Activated B cell treated with CpG ODN at 0.5 μM for 24 hours (primary cell): Measurements from ENCODE around the gene KRT79. TPM values are rescaled to one million over a fixed set of nuclear protein-coding genes. Genes with fewer than 3 reads are reported as not detected.
A peak's percentile ranks its signal among the peaks of the same experiment; 100 is the strongest.
"Not testable (repeated sequence)": the region's sequence is repeated elsewhere in the genome, so short reads cannot be mapped to it uniquely, and the experiment has no call there.

Experiments used
- ATAC-seq: fragments of 200-7000 bp; cut with Tn5 transposase; one replicate; pipeline ENCODE4 v1.10.0; 2021; ENCODE audit warnings: low read depth, mild to moderate bottlenecking, moderate library complexity
- CTCF ChIA-PET: fragments of 350-600 bp; sonication (Branson Sonifier 250); formaldehyde crosslinking; loops from one replicate; lab custom pipeline; 2021; ENCODE audit warnings: antibody characterized with exemption; lab: Charles Lee
- POLR2A ChIA-PET: fragments of 350-600 bp; sonication (Branson Sonifier 250); formaldehyde crosslinking; loops from one replicate; lab custom pipeline; 2021; ENCODE audit warnings: antibody characterized with exemption; lab: Charles Lee
- DNase-seq: peaks from one replicate; pipeline ENCODE4 v3.0.0; 2022
- H3K27ac Mint-ChIP-seq: one replicate; pipeline ENCODE4 v1.8.0; 2020; ENCODE audit warnings: mixed read lengths
- H3K27me3 Mint-ChIP-seq: one replicate; pipeline ENCODE4 v1.8.0; 2021; ENCODE audit warnings: mixed read lengths
- H3K36me3 Mint-ChIP-seq: one replicate; pipeline ENCODE4 v1.8.0; 2021; ENCODE audit warnings: low read depth, mixed read lengths
- H3K4me1 Mint-ChIP-seq: one replicate; pipeline ENCODE4 v1.8.0; 2021; ENCODE audit warnings: mixed read lengths
- H3K4me3 Mint-ChIP-seq: one replicate; pipeline ENCODE4 v1.8.0; 2020; ENCODE audit warnings: mild to moderate bottlenecking, mixed read lengths
- H3K9me3 Mint-ChIP-seq: one replicate; pipeline ENCODE4 v1.8.0; 2020; ENCODE audit warnings: mixed read lengths
- intact Hi-C: fragments of 100-400 bp; cut with micrococcal nuclease; formaldehyde crosslinking; loops from one replicate; pipeline ENCODE4 v1.15.1; 2024
- total RNA-seq: library from RNA; stranded (reverse); gene quantifications from 2 replicates; pipeline ENCODE4 v1.2.3, GENCODE V29; 2022
- TF ChIP-seq, protein P1 (sequence below): fragments of 200-600 bp; IDR thresholded peaks from one replicate; pipeline ENCODE4 v1.8.0; 2022; ENCODE audit warnings: antibody characterized with exemption, mild to moderate bottlenecking

KRT79 gene
- not detected in 2 replicates for total RNA-seq

DNA sequence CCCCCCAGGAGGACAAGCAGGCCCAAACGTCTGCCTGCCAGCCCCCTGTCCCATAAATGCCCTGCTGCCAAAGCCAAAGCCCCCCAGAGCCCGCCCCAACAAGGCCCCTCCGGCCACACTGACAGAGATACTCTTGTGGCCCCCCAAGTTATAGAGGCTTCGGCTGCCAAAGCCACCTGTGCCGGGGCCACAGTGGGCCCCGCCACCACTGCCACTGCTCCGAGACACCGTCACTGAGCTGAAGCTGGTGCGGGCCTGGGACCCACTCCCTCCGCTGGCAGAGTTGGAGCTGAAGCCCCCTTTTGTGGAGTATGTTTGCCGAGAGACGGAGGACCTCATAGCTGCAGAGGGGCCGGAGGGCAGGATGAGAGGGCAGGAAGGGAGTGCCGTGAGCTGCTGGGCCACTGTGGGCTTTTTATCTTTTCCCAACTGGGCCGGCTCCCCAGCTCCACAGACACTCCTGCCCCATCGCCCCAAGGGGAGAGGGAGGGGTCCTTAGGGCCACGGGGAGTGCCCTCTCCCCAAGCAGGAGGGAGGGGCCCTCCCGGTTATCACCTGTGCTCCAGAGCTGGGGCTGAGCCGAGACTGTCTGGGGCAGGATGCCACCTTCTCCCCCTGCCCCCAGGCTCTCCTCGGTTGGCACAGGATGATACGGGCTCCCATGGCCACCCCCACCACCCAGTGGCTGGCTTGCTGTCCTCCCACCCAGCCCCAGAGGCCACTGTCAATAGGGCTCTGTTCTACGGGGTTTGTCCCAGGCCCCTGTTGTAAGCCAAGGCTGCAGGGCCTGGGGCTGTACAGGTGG is at the start of gene KRT79:
KRT79 (minus strand) TSS at position 390 of the 805 bp plus-strand sequence; CDS start at position 339, 51 bp downstream.
- H3K4me3 Mint-ChIP-seq, result no peak within 1 kb of the TSS
- no peaks in the 10 kb centered on the region for H3K36me3 Mint-ChIP-seq
- TF ChIP-seq, protein P1, sequence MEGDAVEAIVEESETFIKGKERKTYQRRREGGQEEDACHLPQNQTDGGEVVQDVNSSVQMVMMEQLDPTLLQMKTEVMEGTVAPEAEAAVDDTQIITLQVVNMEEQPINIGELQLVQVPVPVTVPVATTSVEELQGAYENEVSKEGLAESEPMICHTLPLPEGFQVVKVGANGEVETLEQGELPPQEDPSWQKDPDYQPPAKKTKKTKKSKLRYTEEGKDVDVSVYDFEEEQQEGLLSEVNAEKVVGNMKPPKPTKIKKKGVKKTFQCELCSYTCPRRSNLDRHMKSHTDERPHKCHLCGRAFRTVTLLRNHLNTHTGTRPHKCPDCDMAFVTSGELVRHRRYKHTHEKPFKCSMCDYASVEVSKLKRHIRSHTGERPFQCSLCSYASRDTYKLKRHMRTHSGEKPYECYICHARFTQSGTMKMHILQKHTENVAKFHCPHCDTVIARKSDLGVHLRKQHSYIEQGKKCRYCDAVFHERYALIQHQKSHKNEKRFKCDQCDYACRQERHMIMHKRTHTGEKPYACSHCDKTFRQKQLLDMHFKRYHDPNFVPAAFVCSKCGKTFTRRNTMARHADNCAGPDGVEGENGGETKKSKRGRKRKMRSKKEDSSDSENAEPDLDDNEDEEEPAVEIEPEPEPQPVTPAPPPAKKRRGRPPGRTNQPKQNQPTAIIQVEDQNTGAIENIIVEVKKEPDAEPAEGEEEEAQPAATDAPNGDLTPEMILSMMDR, result no peak
- H3K9me3 Mint-ChIP-seq, result no peaks in the 10 kb centered on the region
- CTCF ChIA-PET, result no interaction called here
- POLR2A ChIA-PET, result no interaction called here
- no peak for ATAC-seq
- intact Hi-C loops, result no loop called here
- H3K4me1 Mint-ChIP-seq, result no peaks in the 10 kb centered on the region
- peaks cover 23% of the 10 kb centered on the region for H3K27me3 Mint-ChIP-seq
- no peak within 1 kb of the TSS for H3K27ac Mint-ChIP-seq
- DNase-seq, result no peak

DNA sequence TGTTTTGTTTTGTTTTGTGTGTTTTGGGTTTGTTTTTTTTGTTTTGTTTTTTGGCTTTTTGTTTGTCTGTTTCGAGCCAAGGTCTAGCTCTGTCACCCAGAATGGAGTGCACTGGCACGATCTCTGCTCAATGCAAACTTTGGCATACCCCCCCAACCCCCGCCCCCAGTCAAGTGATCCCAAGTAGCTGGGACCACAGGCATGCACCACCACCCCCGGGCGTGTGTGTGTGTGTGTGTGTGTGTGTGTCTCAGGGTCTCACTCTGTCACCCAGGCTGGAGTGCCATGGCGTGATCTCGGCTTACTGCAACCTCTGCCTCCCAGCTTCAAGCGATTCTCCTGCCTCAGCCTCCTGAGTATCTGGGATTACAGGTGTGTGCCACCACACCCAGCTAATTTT is 46.4 kb upstream of the KRT79 start:
- ATAC-seq, H3K4me3 Mint-ChIP-seq, intact Hi-C loops, DNase-seq, H3K9me3 Mint-ChIP-seq, POLR2A ChIA-PET, H3K4me1 Mint-ChIP-seq, H3K27ac Mint-ChIP-seq, H3K36me3 Mint-ChIP-seq: not testable (repeated sequence)
- peaks cover 18% of the 10 kb centered on the region for H3K27me3 Mint-ChIP-seq
- CTCF ChIA-PET, result interaction anchor here (1.3 to 7.2 kb wide), 9 partner anchors 10 to 508 kb away, joined by 3 to 154 read pairs (median 6); no protein-coding TSS in a partner anchor

DNA sequence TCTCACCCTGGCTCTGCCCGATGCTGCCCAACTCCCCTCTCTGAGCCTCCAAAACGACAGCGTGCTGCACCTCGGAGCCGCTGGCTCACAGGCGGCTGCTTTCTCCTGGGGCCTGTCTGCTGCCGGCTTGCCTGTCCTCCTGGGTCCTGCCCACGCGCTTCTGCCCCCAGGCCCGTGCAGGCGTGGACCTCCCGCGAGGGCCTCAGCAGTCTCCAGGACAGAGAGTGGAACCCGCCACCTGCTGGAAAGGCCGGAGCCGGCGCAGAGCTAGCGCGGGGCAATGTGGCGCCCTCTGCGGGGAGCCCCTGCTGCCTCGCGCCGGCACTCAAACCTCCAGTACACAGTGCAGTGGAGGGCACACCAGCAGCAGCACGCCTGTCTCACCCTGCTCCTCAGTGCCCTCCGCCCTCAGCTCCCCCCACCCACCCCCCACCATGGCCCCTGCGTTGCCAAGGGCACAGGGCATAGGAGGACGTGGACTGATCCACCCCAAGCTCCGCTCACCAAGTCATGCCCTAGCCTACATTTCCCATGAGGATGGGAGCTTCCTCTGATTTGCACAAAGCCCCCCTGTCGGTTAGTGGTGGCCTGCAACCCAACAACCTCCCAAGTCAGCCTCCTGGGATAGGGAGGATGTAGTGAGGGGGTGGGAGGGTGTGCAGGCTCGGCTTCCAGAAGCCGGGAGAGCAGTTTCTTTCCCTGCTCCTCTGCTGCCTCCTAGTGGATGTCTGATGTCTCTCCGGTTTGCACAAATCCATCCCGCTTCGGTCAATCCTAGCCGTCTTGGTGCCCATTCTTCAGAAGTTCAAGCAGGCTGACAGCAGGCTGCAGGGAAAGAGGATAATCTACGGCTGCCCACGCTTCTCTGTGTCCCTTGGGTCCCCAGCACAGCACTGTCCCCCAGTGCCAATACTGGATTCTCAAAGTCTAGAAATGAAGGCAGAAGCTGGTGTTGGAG is 45.6 kb upstream of the KRT79 start:
- CTCF ChIA-PET, result interaction anchor here (0.6 to 7.2 kb wide), 13 partner anchors 9 to 723 kb away, joined by 3 to 154 read pairs (median 4); no protein-coding TSS in a partner anchor
- ATAC-seq (peak; percentile 90), DNase-seq (peak; percentile 49)
- Mint-ChIP-seq H3K4me3 (peak overlapping the region; percentile 56), H3K27ac (no peak overlapping the region), H3K27me3 (peaks cover 19% of the 10 kb centered on the region), H3K36me3 (no peaks in the 10 kb centered on the region), H3K4me1 (peaks cover 7% of the 10 kb centered on the region), H3K9me3 (no peaks in the 10 kb centered on the region)
- intact Hi-C loops, result loop anchor here (1.0 to 2.0 kb wide), 3 partner anchors 296 to 723 kb away; no protein-coding TSS in a partner anchor
- POLR2A ChIA-PET, result interaction anchor here (0.6 kb wide), 1 partner anchor 1081 kb away, joined by 3 read pairs; no protein-coding TSS in a partner anchor
- TF ChIP-seq, protein P1, result peak; percentile 28

DNA sequence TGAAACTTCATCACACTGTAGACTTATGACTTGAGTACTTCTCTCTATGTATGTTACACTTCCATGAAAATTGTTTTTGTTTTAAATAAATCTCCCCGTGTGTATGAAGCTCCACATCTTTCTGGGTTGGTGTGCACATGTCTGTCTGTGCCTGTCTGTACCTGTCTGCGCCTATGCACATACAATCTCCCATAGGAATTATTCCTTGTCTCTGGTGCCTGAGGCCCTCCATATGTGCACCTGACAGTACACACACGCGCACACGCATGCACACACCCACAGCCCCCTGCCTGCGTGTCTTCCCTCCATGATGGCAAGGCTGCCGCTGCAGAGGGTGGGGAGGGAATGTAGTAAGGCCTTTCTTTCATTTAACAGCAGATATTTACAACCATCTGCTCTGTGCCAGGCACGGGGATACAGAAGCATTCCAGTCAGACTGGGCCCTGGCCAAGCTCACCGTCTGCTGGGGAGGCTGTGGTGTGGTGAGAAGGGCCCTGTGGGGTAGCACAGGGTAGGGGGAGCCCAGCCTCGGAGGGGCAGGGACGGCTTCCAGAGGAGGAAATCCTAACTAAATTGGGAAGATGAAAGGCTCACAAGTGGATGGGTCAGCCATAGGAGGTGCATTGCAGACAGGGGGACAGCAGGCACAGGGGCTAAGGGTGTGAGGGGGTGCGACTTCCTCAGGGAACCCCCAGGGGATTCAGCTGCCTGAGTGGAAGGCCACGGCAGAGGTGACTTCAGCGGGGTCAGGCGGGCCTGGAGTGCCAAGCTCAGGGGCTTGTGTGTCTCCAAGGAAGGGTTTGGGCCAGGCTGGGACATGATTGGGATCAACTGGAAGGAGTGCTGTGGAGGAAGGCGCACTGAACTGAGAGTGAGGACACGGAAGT is 44.6 kb upstream of the KRT79 start:
- Mint-ChIP-seq H3K9me3 (no peaks in the 10 kb centered on the region), H3K4me3 (no peak overlapping the region), H3K27ac (no peak overlapping the region), H3K4me1 (peaks cover 12% of the 10 kb centered on the region), H3K36me3 (no peaks in the 10 kb centered on the region), H3K27me3 (peaks cover 15% of the 10 kb centered on the region)
- ChIA-PET CTCF (interaction anchor here (0.6 to 2.1 kb wide), 9 partner anchors 8 to 722 kb away, joined by 3 to 7 read pairs (median 5); no protein-coding TSS in a partner anchor), POLR2A (interaction anchor here (0.6 kb wide), 1 partner anchor 1081 kb away, joined by 3 read pairs; no protein-coding TSS in a partner anchor)
- ATAC-seq (no peak), DNase-seq (no peak)
- intact Hi-C loops, result loop anchor here (1.0 to 2.0 kb wide), 3 partner anchors 295 to 722 kb away; no protein-coding TSS in a partner anchor
- TF ChIP-seq, protein P1, result no peak
